ENCODE data around the gene FBXO15. TPM values are rescaled to one million over a fixed set of nuclear protein-coding genes. Genes with fewer than 3 reads are reported as not detected.

Gene FBXO15
- total and polyA plus RNA-seq, 2 donors (not counting 3 experiments of a cell fraction or from before 2014, with no cell fraction given) = not detected

DNA sequence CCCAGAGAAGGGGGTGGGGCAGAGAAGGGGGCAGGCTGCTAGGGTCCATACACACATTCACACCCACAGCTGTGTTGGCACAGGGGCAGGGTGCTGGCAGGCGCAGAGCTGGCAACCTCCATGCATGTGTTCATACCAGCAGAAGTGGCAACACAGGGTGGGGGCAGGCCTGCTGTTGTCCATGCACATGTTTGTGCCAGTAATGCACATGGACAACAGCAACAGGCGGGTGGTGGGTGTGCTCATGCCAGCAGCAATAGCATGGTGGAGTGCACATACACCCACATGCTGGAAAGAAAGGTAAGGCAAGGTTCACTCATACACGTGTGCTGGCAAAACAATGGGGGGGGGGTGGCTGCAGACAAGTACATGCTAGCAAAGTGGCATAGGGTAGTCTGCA, 54.7 kb downstream of the FBXO15 start:
- no peak overlapping the region for H3K4me2 ChIP-seq (ENCODE audit: insufficient read depth, low read length)
- no peak for DNase-seq (ENCODE audit: low read depth, low spot score)
- no peaks in the 10 kb centered on the region for H3K9me1 ChIP-seq (replicated peaks; ENCODE audit: control insufficient read depth, extremely low read depth, insufficient read depth, low read length)
- dilution Hi-C loops (cut with MboI; ENCODE audit: extremely low pct_ligation_motif_present, low sequenced_read_pairs) (no loop called here), intact Hi-C loops (cut with micrococcal nuclease) (no loop called here)
- POLR2A ChIA-PET = no interaction called here
- FAIRE-seq = no peak
- no peak for TF ChIP-seq GATA2 (IDR thresholded peaks at IDR 0.05; ENCODE audit: insufficient read depth, insufficient read length, low read depth, low read length)
- TF ChIP-seq POLR2A (IDR thresholded peaks at IDR 0.05; ENCODE audit: low read depth, low read length) = no peak
- TF ChIP-seq JUN (IDR thresholded peaks at IDR 0.05; ENCODE audit: borderline replicate concordance, insufficient read depth, insufficient read length, low read depth) = no peak
- TF ChIP-seq FOS (IDR thresholded peaks at IDR 0.05; ENCODE audit: borderline replicate concordance, insufficient read depth, low read length) = no peak
- TF ChIP-seq MYC (IDR thresholded peaks at IDR 0.05; ENCODE audit: low read depth, low read length) = no peak
- TF ChIP-seq EZH2 (IDR thresholded peaks at IDR 0.05; ENCODE audit: borderline replicate concordance, low read depth, low read length, severe bottlenecking) = no peak
- TF ChIP-seq, protein P1, sequence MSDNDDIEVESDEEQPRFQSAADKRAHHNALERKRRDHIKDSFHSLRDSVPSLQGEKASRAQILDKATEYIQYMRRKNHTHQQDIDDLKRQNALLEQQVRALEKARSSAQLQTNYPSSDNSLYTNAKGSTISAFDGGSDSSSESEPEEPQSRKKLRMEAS (IDR thresholded peaks at IDR 0.05; ENCODE audit: insufficient read depth, insufficient read length) = no peak
- TF ChIP-seq, protein P2, sequence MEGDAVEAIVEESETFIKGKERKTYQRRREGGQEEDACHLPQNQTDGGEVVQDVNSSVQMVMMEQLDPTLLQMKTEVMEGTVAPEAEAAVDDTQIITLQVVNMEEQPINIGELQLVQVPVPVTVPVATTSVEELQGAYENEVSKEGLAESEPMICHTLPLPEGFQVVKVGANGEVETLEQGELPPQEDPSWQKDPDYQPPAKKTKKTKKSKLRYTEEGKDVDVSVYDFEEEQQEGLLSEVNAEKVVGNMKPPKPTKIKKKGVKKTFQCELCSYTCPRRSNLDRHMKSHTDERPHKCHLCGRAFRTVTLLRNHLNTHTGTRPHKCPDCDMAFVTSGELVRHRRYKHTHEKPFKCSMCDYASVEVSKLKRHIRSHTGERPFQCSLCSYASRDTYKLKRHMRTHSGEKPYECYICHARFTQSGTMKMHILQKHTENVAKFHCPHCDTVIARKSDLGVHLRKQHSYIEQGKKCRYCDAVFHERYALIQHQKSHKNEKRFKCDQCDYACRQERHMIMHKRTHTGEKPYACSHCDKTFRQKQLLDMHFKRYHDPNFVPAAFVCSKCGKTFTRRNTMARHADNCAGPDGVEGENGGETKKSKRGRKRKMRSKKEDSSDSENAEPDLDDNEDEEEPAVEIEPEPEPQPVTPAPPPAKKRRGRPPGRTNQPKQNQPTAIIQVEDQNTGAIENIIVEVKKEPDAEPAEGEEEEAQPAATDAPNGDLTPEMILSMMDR (IDR thresholded peaks at IDR 0.05; ENCODE audit: extremely low read depth in 1 of 2, insufficient read depth in 1 of 2, low read depth in 1 of 2, low read length in 2 of 2) = no peak
- no peak for TF ChIP-seq POLR2AphosphoS5 (IDR thresholded peaks at IDR 0.05; ENCODE audit: insufficient read depth, low read depth, low read length)
- H2AFZ ChIP-seq (ENCODE audit: low read depth, low read length) = no peak overlapping the region
- no peak overlapping the region for H3K27ac ChIP-seq (ENCODE audit: insufficient read depth, low read depth, low read length)
- no peaks in the 10 kb centered on the region for H3K27me3 ChIP-seq (ENCODE audit: control insufficient read depth in 2 of 2, insufficient read depth in 2 of 2, low read length in 2 of 2)
- H3K4me1 ChIP-seq (ENCODE audit: control insufficient read depth, extremely low read depth, insufficient read depth, low read length) = no peaks in the 10 kb centered on the region
- no peak overlapping the region for H3K4me3 ChIP-seq (replicated peaks in 1 of 3; ENCODE audit: insufficient read depth in 1 of 3, low read depth in 1 of 3, low read length in 3 of 3)
- BruUV-seq (replicated peaks) = no TSS peak
- no peaks in the 10 kb centered on the region for H3K79me2 ChIP-seq (ENCODE audit: control insufficient read depth, insufficient read depth, low read length)
- no peaks in the 10 kb centered on the region for H4K20me1 ChIP-seq (replicated peaks; ENCODE audit: control insufficient read depth, extremely low read depth, insufficient read depth, low read length)
- no peak overlapping the region for H3K9ac ChIP-seq (replicated peaks; ENCODE audit: extremely low read depth, insufficient read depth, low read length)
- CTCF ChIA-PET = no interaction called here
- no peaks in the 10 kb centered on the region for H3K9me3 ChIP-seq (replicated peaks; ENCODE audit: control insufficient read depth, insufficient read depth, low read length)
- H3K36me3 ChIP-seq (ENCODE audit: control insufficient read depth in 2 of 2, extremely low read depth in 1 of 2, insufficient read depth in 2 of 2, low read length in 2 of 2) = no peaks in the 10 kb centered on the region
